K562 (cell line): ENCODE data around the gene EEF1AKMT1. TPM values are rescaled to one million over a fixed set of nuclear protein-coding genes. Genes with fewer than 3 reads are reported as not detected.

Source experiments
- HDAC8 ChIP-seq: fragments of 450-650 bp; IDR thresholded peaks from 2 replicates; pipeline ENCODE4 v1.6.1; 2016; ENCODE audit warnings: mild to moderate bottlenecking, missing genetic modification characterization, moderate library complexity, missing compliant biosample characterization
- IRF2 ChIP-seq: sonication (generic); formaldehyde crosslinking; IDR thresholded peaks from 2 replicates; pipeline ENCODE4 v1.8.1; 2022; ENCODE audit warnings: mild to moderate bottlenecking, missing genetic modification reagents
- KAT7 ChIP-seq: sonication (generic); formaldehyde crosslinking; IDR thresholded peaks from 2 replicates; pipeline ENCODE4 v1.8.0; 2022; ENCODE audit warnings: missing genetic modification reagents, mild to moderate bottlenecking, borderline replicate concordance
- MAFF ChIP-seq: IDR thresholded peaks from 2 replicates; pipeline ENCODE4 v1.6.1; 2012; ENCODE audit warnings: low read length, improper control_type of control experiment
- MIER1 ChIP-seq: fragments of 450-650 bp; IDR thresholded peaks from 2 replicates; pipeline ENCODE4 v1.6.1; 2016; ENCODE audit warnings: antibody characterized with exemption, mild to moderate bottlenecking, low read depth
- RHOXF2B ChIP-seq: fragments of 250-450 bp; sonication (Bioruptor Pico); conservative IDR thresholded peaks from 2 replicates; pipeline ENCODE4 v1.5.1; 2021
- STAG1 ChIP-seq: sonication (generic); formaldehyde crosslinking; IDR thresholded peaks from 2 replicates; pipeline ENCODE4 v1.5.0; 2020; ENCODE audit warnings: missing genetic modification reagents, borderline replicate concordance
- polyA plus RNA-seq, 8 experiments: library from polyadenylated mRNA; depleted of rRNA in 4 of 8; stranded (reverse) in 5 of 8; unstranded in 3 of 8; fragments of >200 nt; fragmentation: Nextera tagmentation in 2 of 8; fragmentation: Illumina TruSeq in 1 of 8; extraction: Ambion mirVana in 2 of 8; extraction: Trizol in 1 of 8; gene quantifications; 2 replicates each; pipeline versions ENCODE4 v1.2.1 to v1.2.3, GENCODE V29; 2011 to 2014; ENCODE audit warnings: inconsistent platforms in 1 of 8, missing spikeins in 1 of 8
- total RNA-seq, 7 experiments: library from RNA; depleted of rRNA in 6 of 7; stranded (reverse); fragments of >200 nt in 6 of 7; fragmentation: Illumina TruSeq in 2 of 7; extraction: Trizol in 2 of 7; gene quantifications; 2 replicates each; pipeline versions ENCODE4 v1.2.1 to v1.2.3, GENCODE V29; 2011 to 2021; ENCODE audit warnings: low replicate concordance in 1 of 7
- TF ChIP-seq, protein P1 (sequence below): fragments of 250-450 bp; sonication (Bioruptor Pico); IDR thresholded peaks from 2 replicates; pipeline ENCODE4 v1.8.0; 2022; ENCODE audit warnings: inconsistent platforms
- TF ChIP-seq, protein P2 (sequence below): fragments of 450-650 bp; conservative IDR thresholded peaks from 2 replicates; pipeline ENCODE4 v1.6.1; 2016; ENCODE audit warnings: missing genetic modification characterization, low read depth, mild to moderate bottlenecking, missing compliant biosample characterization, moderate library complexity
- TF ChIP-seq, protein P3 (sequence below): fragments of 450-650 bp; conservative IDR thresholded peaks from 2 replicates; pipeline ENCODE4 v1.6.1; 2016; ENCODE audit warnings: missing genetic modification characterization, low read depth, mild to moderate bottlenecking, control low read depth, missing compliant biosample characterization
- TF ChIP-seq, protein P4 (sequence below), 2 experiments: fragments of 450-650 bp; IDR thresholded peaks; 2 replicates each; pipeline ENCODE4 v1.6.1; 2016; ENCODE audit warnings: mild to moderate bottlenecking in 2 of 2, borderline replicate concordance in 1 of 2, low read depth in 1 of 2, moderate library complexity in 1 of 2

Gene EEF1AKMT1
- total and polyA plus RNA-seq, 9 of the 15 experiments (the other 6 are each of a cell fraction or from before 2014, with no cell fraction given) = 5.3 to 36.3 (median 7.9) TPM

DNA sequence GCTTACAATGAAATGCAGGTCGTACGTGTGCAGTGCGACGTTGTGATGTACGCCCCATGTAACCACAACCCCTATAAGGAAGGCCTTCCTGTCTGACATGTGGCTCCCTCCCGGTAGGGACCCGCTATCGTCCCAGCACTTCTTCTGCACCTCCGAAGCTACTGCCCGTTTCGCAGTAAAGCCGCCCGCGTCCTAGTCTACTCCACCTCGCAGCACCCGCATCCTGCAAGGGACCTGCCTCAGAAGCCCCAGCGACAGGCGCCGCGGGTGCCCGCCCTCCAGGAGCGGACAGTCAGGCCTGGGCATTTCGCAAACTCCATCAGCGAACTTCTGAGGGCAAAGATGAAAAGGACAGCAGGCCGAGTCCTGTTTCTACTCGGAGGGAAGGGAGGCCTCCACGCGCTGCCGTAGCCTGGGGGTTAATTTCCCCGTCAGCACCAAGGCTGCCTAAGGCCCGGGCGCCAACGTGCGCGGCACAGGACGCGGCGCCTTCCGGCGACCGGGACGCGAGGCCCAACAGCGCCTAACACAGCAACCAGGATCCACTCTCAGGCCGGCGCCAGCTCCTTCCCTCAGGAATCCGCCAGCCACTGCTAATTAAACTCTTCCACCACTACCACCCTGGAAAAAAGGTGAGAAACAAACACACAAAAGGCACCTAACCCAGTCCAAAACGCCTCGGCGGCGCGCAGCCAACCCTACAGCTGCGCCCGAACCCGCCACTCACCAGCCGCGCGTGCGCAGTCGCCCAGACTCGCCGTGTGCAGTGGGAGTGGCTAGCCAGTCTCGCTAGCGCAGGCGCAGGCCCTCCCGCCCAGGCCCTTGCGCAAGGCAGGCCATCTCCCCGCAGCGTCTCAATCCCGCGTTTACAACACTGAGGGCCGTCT is at the start of gene EEF1AKMT1 (continued):
- TF ChIP-seq, protein P1, sequence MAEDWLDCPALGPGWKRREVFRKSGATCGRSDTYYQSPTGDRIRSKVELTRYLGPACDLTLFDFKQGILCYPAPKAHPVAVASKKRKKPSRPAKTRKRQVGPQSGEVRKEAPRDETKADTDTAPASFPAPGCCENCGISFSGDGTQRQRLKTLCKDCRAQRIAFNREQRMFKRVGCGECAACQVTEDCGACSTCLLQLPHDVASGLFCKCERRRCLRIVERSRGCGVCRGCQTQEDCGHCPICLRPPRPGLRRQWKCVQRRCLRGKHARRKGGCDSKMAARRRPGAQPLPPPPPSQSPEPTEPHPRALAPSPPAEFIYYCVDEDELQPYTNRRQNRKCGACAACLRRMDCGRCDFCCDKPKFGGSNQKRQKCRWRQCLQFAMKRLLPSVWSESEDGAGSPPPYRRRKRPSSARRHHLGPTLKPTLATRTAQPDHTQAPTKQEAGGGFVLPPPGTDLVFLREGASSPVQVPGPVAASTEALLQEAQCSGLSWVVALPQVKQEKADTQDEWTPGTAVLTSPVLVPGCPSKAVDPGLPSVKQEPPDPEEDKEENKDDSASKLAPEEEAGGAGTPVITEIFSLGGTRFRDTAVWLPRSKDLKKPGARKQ (CRISPR knock-in tag) = no peak
- no peak for TF ChIP-seq RHOXF2B (CRISPR knock-in tag)
- no peak for TF ChIP-seq MAFF
- TF ChIP-seq, protein P2, sequence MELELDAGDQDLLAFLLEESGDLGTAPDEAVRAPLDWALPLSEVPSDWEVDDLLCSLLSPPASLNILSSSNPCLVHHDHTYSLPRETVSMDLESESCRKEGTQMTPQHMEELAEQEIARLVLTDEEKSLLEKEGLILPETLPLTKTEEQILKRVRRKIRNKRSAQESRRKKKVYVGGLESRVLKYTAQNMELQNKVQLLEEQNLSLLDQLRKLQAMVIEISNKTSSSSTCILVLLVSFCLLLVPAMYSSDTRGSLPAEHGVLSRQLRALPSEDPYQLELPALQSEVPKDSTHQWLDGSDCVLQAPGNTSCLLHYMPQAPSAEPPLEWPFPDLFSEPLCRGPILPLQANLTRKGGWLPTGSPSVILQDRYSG (tag) = no peak
- no peak for TF ChIP-seq KAT7
- TF ChIP-seq IRF2 = no peak
- TF ChIP-seq HDAC8 = no peak
- TF ChIP-seq STAG1 (CRISPR knock-in tag) = no peak
- TF ChIP-seq, protein P3, sequence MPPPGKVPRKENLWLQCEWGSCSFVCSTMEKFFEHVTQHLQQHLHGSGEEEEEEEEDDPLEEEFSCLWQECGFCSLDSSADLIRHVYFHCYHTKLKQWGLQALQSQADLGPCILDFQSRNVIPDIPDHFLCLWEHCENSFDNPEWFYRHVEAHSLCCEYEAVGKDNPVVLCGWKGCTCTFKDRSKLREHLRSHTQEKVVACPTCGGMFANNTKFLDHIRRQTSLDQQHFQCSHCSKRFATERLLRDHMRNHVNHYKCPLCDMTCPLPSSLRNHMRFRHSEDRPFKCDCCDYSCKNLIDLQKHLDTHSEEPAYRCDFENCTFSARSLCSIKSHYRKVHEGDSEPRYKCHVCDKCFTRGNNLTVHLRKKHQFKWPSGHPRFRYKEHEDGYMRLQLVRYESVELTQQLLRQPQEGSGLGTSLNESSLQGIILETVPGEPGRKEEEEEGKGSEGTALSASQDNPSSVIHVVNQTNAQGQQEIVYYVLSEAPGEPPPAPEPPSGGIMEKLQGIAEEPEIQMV (tag) = no peak
- no peak for TF ChIP-seq MIER1
- TF ChIP-seq, protein P4, sequence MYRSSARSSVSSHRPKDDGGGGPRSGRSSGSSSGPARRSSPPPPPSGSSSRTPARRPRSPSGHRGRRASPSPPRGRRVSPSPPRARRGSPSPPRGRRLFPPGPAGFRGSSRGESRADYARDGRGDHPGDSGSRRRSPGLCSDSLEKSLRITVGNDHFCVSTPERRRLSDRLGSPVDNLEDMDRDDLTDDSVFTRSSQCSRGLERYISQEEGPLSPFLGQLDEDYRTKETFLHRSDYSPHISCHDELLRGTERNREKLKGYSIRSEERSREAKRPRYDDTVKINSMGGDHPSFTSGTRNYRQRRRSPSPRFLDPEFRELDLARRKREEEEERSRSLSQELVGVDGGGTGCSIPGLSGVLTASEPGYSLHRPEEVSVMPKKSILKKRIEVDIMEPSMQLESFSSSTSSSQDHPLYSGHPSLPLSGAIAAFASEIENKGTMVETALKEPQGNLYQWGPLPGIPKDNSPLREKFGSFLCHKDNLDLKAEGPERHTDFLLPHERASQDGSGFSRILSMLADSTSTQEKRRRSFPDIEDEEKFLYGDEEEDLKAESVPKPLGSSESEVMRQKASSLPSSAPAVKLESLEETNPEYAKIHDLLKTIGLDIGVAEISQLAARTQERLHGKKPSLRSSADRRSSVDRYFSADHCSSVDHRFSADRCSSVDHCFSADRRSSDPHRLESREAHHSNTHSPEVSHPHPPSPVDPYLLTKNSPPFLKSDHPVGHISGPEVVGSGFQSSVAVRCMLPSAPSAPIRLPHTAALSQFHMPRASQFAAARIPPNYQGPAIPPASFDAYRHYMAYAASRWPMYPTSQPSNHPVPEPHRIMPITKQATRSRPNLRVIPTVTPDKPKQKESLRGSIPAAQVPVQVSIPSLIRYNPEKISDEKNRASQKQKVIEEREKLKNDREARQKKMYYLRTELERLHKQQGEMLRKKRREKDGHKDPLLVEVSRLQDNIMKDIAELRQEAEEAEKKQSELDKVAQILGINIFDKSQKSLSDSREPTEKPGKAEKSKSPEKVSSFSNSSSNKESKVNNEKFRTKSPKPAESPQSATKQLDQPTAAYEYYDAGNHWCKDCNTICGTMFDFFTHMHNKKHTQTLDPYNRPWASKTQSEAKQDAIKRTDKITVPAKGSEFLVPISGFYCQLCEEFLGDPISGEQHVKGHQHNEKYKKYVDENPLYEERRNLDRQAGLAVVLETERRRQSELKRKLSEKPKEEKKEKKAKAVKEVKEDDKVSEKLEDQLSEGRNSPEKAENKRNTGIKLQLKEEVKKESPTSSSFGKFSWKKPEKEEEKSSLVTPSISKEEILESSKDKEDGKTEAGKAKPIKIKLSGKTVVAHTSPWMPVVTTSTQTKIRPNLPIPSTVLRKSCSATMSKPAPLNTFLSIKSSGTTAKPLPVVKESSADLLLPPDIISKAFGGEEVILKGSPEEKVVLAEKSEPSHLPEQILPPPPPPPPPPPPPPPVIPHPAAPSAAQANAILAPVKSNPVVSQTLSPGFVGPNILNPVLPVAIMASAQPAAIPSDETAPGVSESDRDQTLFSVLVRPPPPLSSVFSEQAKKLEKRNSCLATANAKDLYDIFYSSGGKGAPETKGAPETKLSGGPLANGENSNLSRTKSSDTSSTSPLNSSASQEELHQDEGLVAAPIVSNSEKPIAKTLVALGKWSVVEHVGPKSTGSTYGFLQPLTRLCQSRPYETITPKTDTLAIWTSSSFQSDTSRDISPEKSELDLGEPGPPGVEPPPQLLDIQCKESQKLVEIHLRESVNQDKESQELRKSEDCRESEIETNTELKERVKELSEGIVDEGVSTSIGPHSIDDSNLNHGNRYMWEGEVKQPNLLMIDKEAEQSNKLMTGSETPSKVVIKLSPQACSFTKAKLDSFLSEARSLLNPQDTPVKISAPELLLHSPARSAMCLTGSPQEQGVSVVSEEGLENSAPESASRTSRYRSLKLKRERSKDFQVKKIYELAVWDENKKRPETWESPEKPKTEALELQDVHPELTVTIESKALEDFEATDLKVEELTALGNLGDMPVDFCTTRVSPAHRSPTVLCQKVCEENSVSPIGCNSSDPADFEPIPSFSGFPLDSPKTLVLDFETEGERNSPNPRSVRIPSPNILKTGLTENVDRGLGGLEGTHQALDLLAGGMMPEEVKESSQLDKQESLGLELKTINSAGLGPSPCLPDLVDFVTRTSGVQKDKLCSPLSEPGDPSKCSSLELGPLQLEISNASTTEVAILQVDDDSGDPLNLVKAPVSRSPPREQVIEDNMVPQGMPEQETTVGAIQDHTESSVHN (IDR thresholded peaks at IDR 0.05; ENCODE audit: borderline replicate concordance in 1 of 2, low read depth in 1 of 2) = no peak
